HUDEP-2 (cell line): ENCODE data around the gene GRP.

Experiments used
- DNase-seq, 76 experiments: peaks; one replicate each; lab custom pipeline; 2025; ENCODE audit not compliant: unreplicated experiment in 76 of 76; lab: John Stamatoyannopoulos, UW

The GRP gene

DNA sequence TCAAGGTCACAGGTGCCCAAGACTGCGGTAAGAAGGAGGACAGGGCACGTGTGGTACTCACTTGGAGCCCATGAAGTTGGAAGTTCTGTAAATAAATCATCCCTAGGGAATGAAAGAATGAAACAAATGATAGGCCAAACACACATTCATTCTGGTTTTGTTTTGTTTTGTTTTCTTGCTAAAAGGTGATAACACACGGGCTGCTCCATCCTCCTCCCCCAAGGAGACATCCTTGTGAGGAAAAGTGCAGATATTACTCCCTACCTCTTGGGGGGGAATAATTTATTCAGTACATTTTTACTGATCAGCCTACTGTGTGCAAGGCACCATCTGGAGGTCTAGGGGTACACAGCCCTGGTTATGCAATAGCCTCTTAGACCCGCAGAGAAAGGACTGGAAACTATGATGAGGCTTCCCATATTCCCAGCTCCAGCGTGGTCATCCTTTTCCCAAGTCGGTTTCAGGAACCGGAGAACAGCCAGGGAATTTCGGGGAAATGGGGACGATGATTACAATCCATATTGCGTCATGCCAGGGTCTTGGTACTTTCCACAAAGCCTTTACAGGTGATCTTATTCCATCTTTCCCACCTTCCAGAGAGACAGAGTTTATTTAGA, 47.0 kb downstream of the GRP start:
- no peak for DNase-seq

DNA sequence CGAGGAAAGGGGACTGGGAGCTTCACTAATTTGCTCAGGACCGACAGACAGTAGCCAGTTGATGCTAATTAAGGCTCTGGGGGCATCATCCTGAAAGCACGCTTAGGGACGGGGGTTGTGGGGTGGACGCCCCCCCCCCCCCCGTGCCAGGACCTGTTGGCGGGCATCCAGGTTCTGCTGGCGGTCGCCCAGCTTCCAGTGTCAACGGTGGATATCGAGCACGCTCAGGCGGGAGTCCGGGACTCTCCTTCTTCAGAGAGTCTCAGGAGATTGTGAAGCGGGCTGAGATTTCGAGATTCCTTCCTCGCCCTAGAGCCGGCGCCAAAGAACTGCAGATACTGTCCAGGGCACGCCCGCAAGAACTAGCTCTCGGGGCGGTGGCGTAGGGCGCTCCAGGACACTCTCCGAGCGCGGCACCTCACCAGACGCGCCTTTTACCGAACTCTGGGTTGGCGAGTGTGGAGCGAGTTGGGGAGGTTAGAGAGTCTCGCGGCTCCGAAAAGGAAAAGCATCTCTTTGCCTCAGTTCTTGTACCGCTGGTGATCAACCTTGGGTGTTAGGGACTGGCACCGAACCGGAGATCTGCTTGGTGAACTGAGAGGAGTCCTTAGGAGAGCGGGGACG, 47.7 kb downstream of the GRP start:
- DNase-seq, result peak in 2 of 76 experiments; percentile 9 to 15

DNA sequence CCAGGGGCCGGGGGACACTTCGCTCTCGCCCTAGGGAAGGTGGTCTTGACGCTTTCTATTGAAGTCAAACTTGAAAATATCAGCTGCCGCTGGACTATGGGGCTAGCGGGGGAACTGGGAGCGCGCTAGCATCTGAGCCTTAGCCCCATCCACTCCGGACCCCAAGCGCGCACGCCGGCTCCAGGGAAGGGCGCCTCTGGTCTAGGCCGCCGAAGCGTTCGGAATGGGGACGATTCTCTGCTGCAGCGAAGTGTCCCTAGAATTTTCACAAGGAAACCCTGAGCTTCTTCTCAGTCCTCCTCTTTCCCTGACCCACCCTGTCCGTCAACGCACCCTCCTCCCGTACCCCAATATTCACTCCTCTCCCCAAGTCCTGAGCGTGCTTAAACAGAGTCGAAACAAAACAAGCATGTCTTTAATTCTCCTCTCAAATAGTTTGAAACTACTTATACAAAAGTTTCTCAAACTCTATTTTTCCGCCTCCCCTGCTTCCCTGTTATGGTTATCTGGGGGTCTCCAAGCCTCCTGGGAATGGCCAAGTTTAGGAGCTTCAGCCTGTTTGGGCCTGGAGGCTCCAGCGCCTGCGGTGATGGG, 48.3 kb downstream of the GRP start:
- DNase-seq, result no peak

DNA sequence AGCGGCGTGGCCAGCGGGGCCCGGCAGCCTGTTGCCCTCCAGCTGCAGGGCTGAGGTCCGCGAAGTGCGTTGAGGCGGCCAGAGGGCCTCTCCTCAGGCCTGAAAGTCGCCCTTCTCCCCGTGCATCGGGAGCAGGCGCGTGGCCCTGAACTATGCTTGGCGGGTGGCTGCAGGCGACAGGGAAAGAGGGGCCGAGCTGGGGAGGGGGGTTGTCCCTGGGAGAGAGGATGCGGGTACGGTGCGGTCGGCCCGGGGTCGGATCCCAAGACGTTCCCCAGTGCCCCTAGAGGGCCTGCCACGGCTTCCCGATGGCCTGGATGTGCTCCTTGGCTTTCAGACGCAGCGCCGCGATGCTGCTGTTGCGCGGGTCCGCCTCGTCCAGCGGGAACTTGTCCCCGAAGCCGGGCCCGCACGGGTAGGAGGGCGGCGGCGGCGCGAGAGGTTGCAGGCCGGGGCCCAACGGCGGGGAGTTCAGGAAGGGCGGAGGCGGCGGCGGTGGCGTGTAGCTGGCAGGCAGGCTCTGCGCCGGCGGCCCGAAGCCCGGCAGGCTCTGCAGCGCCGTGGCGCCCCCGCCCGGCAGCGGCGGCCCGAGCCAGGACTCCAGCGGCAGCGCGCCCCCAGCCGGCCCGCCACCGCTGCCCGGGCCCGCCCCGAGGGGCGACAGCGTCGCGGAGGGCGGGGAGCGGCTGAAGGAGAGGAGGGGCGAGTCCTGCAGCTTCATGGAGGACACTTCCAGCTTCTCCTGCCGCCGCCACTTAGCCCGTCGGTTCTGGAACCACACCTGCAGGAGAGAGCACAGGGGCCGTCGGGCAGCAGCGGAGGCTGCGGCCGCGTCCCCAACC, 49.0 kb downstream of the GRP start:
- DNase-seq, result peak in 48 of 76 experiments; percentile 3 to 74 (median 34)

DNA sequence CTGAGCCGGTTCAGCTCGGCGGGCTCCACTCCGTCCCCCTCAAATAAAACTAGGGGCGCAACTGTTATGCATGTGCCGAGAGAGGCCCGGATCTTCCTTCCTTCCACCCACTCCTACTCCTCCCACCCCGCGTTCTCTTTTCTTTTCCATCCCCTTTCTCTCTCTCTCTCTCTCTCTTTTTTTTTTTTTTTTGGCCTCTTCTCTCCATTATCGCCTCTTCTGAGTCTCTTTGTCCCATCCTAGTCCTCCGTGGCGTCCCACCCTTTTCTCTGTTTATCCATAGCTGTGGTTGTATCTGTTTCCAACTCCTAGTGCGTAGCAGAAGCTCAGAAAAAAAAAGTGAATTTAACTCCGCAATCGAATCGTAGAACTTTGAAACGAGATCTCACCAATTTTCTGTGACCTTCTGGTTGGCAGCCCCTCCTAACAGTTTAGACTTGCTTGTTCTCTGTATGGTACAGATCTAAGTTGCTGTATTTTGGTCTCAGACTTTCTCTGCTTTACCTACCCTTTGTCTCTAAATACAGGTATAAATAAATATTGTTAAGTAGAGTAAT, 49.7 kb downstream of the GRP start:
- DNase-seq, result no peak

DNA sequence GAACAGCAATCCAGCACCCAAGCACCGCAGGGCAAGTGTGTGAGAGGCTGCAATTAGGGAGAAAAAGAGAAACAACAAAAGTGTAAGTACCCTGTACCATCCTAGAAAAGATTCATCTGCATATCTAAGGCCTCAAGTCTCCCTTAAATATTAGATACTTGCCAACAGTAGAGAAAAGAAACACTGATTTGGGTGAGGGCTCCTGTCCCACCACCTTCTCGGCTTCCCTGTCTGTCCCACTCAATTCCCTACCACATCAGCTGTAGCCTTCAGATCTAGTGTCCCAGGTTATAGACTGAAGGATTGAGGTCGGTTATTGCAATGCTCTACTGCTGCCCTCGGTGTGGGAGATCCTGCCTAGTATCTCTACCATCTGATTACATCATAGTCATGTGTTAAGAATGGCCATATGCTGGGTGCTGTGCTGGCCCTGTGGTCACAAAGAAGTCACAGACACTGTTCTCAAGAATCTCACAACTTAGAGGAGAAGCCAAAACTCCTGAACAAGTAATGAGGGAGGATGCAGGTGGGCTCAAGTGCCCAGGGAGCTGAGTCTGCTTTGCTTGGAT, 50.8 kb downstream of the GRP start:
- DNase-seq, result peak in 1 of 76 experiments; percentile 13

DNA sequence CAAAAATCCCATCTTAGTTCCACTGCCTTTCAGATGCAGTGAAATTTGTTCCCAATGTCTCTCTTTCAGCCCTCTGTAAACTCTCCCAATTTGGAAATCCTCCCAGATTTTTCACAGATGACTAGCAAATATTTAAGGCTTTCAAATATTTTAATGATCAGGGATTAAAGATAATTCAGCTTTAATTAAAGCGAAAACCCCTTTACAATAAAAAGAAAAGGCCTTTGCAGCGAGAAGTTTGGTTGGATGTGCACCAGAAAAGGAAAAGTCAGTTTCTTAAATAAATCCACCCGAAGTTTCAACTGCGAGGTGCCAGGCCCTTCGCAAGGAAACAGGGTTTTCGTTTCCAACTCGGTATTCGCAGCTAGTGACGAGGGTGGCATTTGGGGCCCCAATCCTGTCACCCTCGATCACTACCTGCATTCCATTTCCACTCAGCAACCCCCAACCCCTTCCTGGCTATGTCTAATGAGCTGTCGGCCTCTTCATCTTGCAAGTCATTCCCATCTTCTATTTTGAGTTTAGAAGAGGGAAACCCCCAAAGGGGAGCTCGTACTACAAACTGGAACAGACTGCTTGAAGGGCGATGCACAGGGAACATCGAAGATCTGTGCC, 51.8 kb downstream of the GRP start:
- DNase-seq, result no peak

DNA sequence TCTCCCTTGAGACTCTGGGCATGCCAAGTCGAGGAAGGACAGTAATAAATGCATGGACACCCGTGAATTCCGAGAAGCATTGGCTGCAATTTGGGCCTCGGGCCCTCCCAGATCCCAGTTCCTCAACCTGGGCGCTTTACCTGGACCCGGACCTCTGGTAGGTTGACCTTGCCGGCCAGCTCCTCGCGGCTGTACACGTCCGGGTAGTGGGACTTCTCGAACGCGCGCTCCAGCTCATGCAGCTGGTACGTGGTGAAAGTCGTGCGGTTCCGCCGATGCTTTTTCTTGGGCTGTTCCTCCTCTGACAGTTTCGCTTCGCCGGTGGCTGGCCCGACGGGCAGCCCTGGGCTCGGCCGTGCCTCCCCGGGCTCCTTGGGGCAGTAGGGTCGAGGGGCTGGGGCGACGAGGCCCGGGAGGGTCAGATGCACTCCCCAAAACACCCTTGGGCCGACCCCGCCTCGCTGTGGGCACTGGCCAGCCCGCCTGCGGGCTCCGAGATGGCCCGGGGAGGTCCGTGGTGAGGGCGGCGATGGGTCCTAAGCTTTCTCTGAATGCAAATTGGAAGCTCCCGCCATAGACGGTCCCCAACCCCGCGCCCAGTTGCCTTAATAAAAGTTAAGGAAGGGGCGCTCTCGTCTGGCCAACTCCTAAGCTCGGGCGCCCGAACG, 52.4 kb downstream of the GRP start:
- no peak for DNase-seq

DNA sequence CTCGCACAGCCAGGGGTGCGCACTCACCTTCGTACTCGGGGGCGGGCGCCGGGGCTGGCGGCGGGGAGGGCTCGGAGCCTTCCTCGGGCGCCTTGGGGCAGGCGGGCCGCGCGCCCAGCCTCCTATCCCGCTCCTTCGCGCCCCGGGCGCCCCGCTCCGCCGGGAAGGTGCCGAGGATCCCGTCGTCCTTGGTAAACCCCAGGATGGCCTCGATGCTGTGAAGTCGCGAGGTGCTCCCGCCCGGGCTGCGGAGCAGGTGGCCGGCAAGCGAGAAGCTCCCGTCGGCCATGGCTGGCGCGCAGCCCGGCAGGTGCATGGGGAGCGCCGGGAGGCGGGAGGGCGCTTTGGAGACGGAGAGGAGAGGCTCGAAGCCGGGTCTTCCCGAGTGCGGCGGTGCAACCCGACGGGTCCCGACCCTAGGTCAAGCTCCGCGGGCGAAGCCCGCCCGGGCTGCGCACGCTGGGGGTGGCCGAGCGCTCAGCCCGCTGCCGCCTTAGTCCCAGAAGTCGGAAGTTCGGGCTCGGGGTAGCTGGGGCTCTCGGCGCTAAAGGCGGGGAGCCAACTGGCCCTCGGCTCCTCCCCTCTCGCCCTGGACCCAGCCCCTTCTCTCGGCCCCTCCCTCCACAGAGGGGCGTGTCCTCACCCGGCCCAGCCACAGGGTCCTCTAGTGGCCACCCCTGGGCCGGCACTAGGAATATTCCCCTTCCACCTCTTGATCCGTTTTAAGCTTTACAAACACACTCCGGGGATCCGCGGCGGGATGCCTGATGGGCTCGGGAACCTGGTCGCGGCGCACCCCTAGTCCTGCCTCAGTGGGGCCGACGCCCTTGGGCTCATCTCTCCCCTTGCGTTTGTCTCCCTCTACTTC, 53.2 kb downstream of the GRP start, which contains the start of gene RAX:
TSS of gene RAX (minus strand) at position 564 of the 868 bp plus-strand sequence. CDS start at position 316, 248 bp downstream.
- peak in 42 of 76 experiments; percentile 3 to 62 (median 32) for DNase-seq

DNA sequence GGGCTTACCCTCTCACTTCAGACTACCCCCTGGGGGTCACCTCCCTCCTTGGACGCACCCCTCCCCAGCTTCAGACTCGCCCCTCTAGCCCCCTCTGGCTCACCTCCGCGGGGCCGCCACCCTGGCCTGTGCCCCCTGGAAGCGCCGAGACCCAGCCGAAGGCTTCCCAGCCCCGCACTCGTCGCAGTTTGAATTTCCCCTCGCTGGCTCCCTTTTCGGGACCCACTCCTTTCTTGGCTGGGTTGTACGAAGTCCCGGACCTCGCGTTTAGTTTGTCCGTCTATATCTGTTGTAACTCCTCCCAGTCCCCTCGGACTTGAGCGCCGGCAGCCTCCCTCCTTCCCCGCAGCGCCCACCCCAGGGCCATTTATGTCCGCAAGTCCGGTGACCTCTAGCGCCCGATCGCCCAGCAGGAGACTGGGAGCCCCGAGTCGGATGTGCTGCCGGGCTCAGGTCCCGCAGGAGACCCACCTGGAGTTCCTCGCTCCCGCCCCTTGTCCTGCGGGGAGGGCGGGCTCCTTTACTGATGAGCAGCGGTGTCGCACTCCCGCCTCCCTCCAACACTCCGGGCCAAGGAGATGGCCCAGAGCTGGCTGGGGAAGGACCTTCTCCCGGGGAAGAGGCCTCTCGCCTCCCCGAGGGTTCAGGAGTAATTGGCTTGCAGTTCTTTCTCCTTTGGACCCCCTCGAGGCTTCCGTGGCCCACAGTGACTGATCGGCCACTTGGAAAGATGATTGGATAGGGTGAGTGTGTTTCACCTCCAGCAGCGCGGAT, 54.0 kb downstream of the GRP start:
- DNase-seq, result no peak

DNA sequence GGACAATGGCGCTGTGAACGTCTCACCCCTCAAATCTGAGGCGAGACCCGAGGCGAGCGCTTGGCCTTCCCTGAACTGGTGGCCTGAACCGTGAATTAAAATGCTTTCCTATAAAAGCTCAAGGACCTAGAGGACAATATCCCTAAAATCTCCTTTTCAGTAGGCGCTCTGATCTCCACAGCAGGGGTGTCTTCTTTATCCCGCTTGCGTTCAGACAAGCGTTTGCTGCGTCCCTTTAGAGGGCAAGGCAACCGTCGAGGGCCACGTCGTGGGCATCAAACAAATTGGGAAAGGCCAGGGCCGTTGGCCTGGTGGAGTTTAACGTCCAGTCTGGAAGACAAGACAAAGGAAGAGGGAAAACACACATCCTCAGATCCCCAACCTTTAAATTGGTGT, 54.6 kb downstream of the GRP start:
- DNase-seq, result no peak

DNA sequence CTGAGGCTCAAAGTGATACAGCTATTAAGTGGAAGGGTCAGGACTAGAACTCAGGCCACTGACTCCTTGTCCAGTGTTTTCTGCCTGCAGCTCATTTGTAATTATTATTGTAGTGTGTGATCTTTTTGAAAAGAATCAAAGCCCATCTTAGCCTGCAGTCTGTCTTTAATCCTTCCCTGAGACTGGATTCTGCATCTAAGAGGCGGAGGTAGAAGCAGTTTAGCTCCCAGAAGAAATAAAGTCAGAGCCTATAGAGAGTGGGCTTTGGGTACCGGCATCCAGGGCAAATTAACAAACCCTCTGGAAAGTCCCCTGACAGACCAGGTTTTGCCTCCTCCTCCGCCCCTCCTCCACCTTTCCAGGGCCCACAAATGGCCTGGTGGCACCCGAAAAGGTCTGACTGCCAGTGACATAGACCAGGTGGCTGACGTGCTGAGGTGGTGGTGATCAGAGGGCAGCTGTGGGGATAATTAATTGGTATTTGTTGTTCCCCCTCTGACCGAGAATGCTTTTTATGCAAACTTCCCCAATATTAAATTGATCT, 55.5 kb downstream of the GRP start:
- no peak for DNase-seq

DNA sequence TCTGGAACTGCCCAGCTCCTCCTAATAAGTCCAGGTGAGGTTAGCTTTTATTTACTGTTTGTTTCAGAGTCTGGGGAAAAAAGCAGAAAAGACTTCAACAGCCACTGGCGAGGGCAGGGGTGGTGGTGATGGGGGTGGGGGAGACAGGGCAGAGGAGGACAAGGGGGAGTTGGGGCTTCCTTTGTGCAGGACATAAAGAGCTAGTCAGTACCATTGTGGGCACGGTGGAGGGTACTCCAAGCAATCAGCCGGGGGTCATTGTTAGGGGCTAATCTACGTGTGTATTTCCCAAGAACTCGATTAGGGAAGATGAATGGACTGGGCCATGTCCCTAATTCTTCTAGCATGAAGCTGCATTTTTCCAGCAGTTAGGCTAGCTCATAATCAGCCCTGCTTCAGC, 56.1 kb downstream of the GRP start:
- DNase-seq, result no peak

DNA sequence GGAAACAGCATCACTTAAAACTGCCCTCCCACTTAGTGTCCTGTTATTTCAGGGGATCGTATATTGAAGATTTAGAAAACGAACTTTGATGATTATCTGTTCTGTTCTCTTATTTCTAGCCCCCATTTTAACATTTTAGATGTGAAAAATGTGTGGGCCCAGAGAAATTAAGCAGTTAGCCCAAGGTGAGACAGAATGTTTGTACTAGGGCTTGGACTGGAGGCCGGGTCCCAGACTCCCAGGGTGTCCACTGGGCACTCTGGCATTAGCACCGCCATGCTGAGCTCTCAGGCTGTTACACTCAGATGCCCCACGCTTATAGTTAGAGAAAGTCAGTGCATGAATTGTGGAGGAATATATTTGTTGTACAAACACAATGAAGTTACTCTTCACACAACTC, 58.8 kb downstream of the GRP start:
- no peak for DNase-seq

DNA sequence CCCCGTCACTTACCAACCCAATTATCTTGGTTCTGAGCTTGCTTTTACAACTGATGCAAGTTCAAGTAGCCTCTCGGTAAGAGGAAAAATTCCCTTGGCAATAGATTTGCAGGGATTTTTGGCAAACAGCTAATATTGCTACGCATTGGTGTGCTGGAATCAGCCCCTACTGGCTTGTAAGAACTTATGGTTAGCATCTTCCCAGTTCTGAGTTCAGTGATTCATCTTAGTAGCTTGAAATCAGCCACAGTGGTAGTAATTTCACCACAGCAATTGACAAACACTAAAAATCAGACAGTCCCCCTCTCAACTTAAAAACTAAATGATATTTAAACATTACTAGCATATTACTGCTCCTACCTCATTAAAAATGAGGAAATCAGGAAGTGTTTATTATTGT, 59.2 kb downstream of the GRP start:
- DNase-seq, result no peak

DNA sequence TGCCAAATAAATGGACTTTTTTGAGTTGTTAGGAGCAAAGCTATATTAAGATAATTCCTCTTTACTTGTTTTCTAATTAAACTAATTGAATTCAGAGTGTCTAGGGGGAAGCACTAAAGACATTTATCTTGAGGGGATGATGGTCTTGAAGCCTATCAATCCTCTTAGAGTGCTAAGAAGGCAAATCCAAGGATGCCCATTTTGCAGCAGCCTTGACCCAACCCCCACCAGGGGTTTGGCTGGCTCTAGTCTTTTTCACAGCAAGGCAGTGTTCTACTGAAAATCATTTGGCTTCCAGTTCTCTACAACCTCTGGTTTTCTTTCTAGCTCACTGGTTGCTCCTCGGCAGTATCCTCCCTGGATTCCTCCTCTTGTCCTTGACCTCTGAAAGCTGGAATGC, 59.8 kb downstream of the GRP start:
- DNase-seq, result no peak
